Measurements from ENCODE around the gene IMMP2L. TPM values are rescaled to one million over a fixed set of nuclear protein-coding genes. Genes with fewer than 3 reads are reported as not detected.

Gene IMMP2L
- total RNA-seq, 1 donor: 8.2 TPM

DNA sequence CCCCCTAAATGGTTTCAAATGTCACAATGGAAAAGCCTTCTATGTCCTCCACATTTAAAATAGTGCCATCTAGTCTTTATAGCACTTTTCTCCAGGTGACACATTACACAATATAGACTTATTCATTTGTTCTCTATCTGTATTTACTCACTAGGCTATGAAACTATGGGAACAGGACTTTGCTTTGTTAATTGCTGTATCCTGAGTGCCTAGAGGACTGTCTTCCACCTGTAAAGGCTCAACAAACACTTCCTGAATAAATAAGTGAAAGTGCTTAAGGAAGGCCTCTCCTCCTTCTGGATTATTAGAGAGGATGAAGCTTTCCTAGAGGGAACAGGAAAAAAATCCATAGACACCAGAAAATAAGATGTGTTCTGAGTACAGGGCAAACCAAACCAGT lies 868.9 kb downstream of the IMMP2L start:
- no peak overlapping the region for H3K4me3 ChIP-seq (ENCODE audit: low read depth, low read length)
- TF ChIP-seq, protein P1, sequence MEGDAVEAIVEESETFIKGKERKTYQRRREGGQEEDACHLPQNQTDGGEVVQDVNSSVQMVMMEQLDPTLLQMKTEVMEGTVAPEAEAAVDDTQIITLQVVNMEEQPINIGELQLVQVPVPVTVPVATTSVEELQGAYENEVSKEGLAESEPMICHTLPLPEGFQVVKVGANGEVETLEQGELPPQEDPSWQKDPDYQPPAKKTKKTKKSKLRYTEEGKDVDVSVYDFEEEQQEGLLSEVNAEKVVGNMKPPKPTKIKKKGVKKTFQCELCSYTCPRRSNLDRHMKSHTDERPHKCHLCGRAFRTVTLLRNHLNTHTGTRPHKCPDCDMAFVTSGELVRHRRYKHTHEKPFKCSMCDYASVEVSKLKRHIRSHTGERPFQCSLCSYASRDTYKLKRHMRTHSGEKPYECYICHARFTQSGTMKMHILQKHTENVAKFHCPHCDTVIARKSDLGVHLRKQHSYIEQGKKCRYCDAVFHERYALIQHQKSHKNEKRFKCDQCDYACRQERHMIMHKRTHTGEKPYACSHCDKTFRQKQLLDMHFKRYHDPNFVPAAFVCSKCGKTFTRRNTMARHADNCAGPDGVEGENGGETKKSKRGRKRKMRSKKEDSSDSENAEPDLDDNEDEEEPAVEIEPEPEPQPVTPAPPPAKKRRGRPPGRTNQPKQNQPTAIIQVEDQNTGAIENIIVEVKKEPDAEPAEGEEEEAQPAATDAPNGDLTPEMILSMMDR (IDR thresholded peaks at IDR 0.05; ENCODE audit: insufficient read depth, low read depth, low read length): no peak
- DNase-seq (ENCODE audit: low read depth): no peak

DNA sequence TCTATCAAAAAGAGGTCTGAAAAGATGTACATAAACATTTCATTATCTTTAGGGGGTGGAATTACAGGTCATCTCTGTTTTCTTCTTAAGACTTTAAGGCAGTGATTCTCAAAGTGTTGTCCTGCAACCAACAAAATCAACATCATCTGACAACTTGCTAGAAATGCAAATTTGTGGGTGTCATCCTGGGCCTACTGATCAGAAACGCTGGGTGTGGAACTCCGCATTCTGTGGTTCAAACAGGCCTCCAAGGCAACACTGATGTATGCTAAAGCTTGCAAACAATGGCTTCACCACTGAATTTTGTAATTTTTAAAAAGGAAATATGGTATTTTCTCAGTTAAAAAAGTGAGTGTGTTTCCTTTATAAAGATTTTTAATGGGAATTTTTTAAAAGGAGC lies 873.4 kb downstream of the IMMP2L start:
- H3K4me3 ChIP-seq (ENCODE audit: low read depth, low read length): no peak overlapping the region
- TF ChIP-seq, protein P1 (IDR thresholded peaks at IDR 0.05; ENCODE audit: insufficient read depth, low read depth, low read length): no peak
- no peak for DNase-seq (ENCODE audit: low read depth)

DNA sequence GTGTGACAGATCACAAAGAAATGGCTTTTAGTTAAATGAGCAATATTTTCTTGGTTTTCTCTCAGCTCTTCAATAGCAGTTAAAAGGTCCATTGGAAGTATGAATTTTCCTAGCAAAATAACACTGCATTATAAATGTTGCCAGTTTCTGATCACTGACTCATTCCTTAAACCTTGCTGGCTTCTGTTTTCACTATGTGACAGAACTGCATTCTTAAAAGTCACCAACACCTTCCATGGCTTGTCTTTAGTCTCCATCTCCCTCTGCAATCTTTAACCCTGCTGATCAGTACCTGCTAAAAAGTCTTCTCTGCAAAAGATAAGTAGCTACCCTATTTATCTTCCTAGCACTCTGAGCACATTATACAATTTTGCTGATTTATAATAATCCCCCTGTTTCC lies 876.4 kb downstream of the IMMP2L start:
- no peak overlapping the region for H3K4me3 ChIP-seq (ENCODE audit: low read depth, low read length)
- DNase-seq (ENCODE audit: low read depth): no peak
- TF ChIP-seq, protein P1 (IDR thresholded peaks at IDR 0.05; ENCODE audit: insufficient read depth, low read depth, low read length): no peak

DNA sequence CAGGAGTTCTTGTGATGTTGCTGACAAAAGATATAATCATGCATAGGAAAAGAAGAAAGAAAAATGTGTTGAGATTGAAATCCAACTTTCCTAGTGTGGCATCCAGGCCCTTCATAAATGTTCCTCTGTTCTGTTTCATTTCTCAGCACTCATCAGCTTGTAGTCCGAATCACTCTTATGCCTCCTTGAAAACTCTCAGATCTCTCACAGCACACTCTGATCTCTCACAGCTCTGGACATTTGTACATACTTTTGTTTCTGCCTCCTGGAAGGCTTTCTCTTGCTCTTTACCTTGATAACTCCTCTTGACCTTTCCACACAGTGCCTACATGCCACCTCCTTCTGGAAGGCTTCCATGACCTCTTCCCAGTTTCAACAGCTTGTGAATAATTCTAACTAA lies 880.4 kb downstream of the IMMP2L start:
- TF ChIP-seq, protein P1 (IDR thresholded peaks at IDR 0.05; ENCODE audit: insufficient read depth, low read depth, low read length): no peak

DNA sequence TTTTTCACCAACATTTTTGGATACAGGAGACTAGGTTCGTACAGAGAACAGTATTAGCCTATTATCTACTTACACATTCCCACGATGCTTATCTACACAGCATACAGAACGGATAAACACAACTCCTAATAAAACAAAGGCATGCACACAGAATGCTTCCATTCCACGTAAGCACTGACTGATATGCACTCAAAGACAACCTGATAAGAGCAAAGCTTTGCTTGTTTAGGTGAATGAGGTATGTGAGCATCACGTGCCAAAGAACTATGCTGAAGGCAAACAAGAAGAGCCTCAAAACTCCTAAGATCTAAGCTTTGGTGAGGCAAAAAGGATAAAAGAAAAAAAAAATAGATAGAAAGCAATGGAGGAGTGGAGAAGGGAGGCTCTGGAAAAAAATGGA lies 884.9 kb downstream of the IMMP2L start:
- TF ChIP-seq, protein P1 (IDR thresholded peaks at IDR 0.05; ENCODE audit: insufficient read depth, low read depth, low read length): no peak
- DNase-seq (ENCODE audit: low read depth): peak; percentile 75
- H3K4me3 ChIP-seq (ENCODE audit: low read depth, low read length): no peak overlapping the region

More for the DNA sequence above, 880.4 kb downstream of the IMMP2L start:
- no peak overlapping the region for H3K4me3 ChIP-seq (ENCODE audit: low read depth, low read length)
- no peak for DNase-seq (ENCODE audit: low read depth)

DNA sequence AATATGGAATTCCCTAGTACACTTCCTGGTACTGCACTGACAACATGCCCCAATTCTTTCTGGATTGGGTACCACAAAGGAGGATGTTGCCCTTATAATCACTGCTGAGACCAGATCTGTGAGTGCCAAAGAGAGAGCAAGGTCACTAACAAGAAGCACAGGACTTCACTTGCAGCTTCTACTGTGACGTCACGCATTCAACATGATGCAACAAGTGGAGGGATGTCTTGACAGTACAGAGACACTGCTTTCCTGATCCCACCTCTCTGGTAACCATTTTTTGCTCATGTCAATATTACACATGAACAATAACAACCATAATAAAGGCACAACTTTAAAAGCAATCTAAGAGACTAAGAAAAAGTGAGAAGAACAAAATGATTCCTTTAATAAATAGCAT lies 885.5 kb downstream of the IMMP2L start:
- DNase-seq (ENCODE audit: low read depth): peak; percentile 8
- no peak overlapping the region for H3K4me3 ChIP-seq (ENCODE audit: low read depth, low read length)
- TF ChIP-seq, protein P1 (IDR thresholded peaks at IDR 0.05; ENCODE audit: insufficient read depth, low read depth, low read length): no peak

DNA sequence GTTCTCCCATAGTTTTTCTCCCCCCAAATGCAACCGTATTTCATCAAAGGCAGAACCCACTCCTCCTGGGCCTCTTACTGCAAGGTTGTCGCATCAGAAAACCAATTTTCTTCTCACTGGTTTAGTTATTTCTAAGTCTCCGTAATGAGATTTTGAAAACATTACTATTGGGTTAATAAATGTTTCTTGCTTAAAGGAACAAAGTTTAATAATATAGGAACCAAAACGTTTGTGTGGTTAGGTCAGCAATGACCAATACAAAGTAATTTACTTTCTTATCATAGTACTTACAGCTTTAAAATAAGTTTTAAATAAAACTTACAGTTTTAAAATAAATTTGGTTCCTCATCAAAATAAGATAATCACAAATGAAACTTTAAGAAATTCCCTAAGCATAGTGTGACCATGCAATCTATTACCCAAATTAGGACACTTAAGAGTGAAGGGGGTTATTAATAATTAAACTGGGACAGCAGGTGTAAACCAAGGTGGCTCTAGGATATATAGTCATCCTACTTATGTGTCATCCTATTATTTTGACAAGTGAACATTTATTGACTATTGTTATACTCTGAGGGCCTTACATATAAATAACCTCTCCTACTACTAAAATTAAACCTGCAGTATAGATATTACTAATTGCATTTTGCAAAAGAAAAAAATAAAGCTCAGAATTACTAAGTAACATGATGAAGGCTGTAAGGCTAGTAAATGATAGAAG lies 886.7 kb downstream of the IMMP2L start:
- H3K4me3 ChIP-seq (ENCODE audit: low read depth, low read length): no peak overlapping the region
- DNase-seq (ENCODE audit: low read depth): no peak
- TF ChIP-seq, protein P1 (IDR thresholded peaks at IDR 0.05; ENCODE audit: insufficient read depth, low read depth, low read length): no peak

All from fibroblast of villous mesenchyme (primary cell).